NK-92 (cell line): ENCODE data around the gene WNT3A.
"Not testable (repeated sequence)": the region's sequence is repeated elsewhere in the genome, so short reads cannot be mapped to it uniquely, and the experiment has no call there.

Source experiments
- DNase-seq: peaks from one replicate; lab custom pipeline; 2025; ENCODE audit not compliant: unreplicated experiment; lab: John Stamatoyannopoulos, UW

WNT3A gene

GRCh38 chr1:228010921-228011320, 4.1 kb downstream of the WNT3A start:
- no peak for DNase-seq

GRCh38 chr1:228011721-228012311, 5.0 kb downstream of the WNT3A start:
- no peak for DNase-seq

- DNase-seq, result no peak
These were observed 5.8 kb downstream of the WNT3A start for GRCh38 chr1:228012555-228012954.

- DNase-seq, result no peak
These were observed 6.5 kb downstream of the WNT3A start for GRCh38 chr1:228013131-228013934.

GRCh38 chr1:228013935-228014930, 7.4 kb downstream of the WNT3A start:
- no peak for DNase-seq

GRCh38 chr1:228015276-228016180, 8.7 kb downstream of the WNT3A start:
- DNase-seq, result no peak

GRCh38 chr1:228016181-228016510, 9.3 kb downstream of the WNT3A start:
- no peak for DNase-seq

GRCh38 chr1:228016653-228017355, 10.0 kb downstream of the WNT3A start:
- DNase-seq, result no peak

- no peak for DNase-seq
These were observed 10.7 kb downstream of the WNT3A start for GRCh38 chr1:228017356-228018124.

- no peak for DNase-seq
These were observed 11.3 kb downstream of the WNT3A start for GRCh38 chr1:228018125-228018398.

GRCh38 chr1:228018961-228019721, 12.3 kb downstream of the WNT3A start:
- DNase-seq, result no peak

- not testable (repeated sequence) for DNase-seq
These were observed 12.9 kb downstream of the WNT3A start for GRCh38 chr1:228019722-228020083.

GRCh38 chr1:228020686-228021354, 14.0 kb downstream of the WNT3A start:
- no peak for DNase-seq

- no peak for DNase-seq
These were observed 14.7 kb downstream of the WNT3A start for GRCh38 chr1:228021355-228022030.

- no peak for DNase-seq
These were observed 15.9 kb downstream of the WNT3A start for GRCh38 chr1:228022571-228023293.

- DNase-seq, result no peak
These were observed 16.5 kb downstream of the WNT3A start for GRCh38 chr1:228023294-228023639.

- DNase-seq, result no peak
These were observed 22.5 kb downstream of the WNT3A start for GRCh38 chr1:228029281-228029680.
